ENCODE results near the gene TBRG1. TPM values are rescaled to one million over a fixed set of nuclear protein-coding genes. Genes with fewer than 3 reads are reported as not detected.

The TBRG1 gene
- total RNA-seq, 1 donor from 2014 or later = 30.9 TPM

DNA sequence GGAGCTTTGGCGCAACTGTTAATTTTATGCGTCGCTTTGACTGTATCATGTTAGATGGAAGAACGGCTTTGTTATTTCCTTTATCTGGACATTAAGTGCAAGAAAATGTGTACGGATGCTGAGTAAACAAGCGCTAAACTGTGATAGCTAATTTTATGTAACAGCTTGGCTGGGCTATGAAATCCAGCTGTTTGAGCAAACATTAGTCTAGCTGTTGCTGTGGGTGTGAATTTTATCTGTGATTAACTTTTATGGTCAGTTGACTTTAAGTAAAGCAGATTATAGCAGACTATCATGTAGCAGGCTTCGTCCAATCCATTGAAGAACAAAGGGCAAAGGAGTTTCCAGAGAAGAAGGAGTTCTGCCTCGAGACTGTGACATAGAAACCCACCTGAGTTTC, 38.9 kb upstream of the TBRG1 start:
- Mint-ChIP-seq H3K27ac (no peak overlapping the region), H3K9me3 (no peaks in the 10 kb centered on the region), H3K27me3 (ENCODE audit: low read depth) (peaks cover 23% of the 10 kb centered on the region), H3K36me3 (no peaks in the 10 kb centered on the region), H3K4me1 (no peaks in the 10 kb centered on the region), H3K4me3 (no peak overlapping the region)
- TF ChIP-seq, protein P1, sequence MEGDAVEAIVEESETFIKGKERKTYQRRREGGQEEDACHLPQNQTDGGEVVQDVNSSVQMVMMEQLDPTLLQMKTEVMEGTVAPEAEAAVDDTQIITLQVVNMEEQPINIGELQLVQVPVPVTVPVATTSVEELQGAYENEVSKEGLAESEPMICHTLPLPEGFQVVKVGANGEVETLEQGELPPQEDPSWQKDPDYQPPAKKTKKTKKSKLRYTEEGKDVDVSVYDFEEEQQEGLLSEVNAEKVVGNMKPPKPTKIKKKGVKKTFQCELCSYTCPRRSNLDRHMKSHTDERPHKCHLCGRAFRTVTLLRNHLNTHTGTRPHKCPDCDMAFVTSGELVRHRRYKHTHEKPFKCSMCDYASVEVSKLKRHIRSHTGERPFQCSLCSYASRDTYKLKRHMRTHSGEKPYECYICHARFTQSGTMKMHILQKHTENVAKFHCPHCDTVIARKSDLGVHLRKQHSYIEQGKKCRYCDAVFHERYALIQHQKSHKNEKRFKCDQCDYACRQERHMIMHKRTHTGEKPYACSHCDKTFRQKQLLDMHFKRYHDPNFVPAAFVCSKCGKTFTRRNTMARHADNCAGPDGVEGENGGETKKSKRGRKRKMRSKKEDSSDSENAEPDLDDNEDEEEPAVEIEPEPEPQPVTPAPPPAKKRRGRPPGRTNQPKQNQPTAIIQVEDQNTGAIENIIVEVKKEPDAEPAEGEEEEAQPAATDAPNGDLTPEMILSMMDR (IDR thresholded peaks at IDR 0.05; ENCODE audit: unreplicated experiment) = no peak
- DNase-seq (ENCODE audit: low spot score in 2 of 2, unreplicated experiment in 2 of 2) = no peak

DNA sequence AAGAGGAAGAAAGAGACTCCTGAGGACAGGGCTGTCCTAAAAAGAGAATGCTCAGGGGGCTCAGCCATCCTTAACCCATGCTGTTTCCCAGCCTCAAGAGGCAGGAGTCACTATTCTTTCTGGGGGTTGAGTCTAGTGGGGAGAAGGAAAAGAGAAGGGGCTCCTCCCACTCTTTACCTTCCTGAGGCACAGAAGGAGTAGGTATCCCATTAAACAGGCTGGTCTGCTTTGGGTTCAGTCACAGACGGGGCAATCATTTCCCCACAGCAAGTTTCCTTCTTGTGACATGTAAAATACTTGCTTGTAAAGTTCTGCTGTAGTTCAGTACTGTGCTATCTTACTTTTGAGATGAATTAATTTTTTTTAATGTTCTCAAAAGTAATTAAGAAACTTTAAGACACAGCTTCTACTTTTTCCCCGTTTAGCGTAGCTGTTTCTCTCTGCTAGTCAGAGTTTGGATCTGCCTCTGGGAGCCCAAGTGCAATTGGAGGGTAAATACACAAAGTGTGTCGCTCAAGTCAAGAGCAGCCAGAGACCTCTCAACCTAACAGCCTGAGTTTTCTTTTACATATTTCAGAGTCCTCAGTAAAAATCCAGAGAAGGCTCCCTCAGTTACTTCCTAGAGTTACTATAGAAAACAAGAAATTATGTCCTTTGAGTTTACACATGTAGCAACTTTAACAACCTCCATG, 37.8 kb upstream of the TBRG1 start:
- peaks cover 29% of the 10 kb centered on the region for H3K27me3 Mint-ChIP-seq (ENCODE audit: low read depth)
- H3K36me3 Mint-ChIP-seq = no peaks in the 10 kb centered on the region
- no peak overlapping the region for H3K27ac Mint-ChIP-seq
- H3K4me3 Mint-ChIP-seq = no peak overlapping the region
- DNase-seq (ENCODE audit: low spot score in 2 of 2, unreplicated experiment in 2 of 2) = no peak
- TF ChIP-seq, protein P1 (IDR thresholded peaks at IDR 0.05; ENCODE audit: unreplicated experiment) = no peak
- no peaks in the 10 kb centered on the region for H3K4me1 Mint-ChIP-seq
- H3K9me3 Mint-ChIP-seq = no peaks in the 10 kb centered on the region

GRCh38 chr11:124586238-124586860, 36.3 kb upstream of the TBRG1 start:
- Mint-ChIP-seq H3K4me3 (no peak overlapping the region), H3K36me3 (no peaks in the 10 kb centered on the region), H3K27me3 (ENCODE audit: low read depth) (peaks cover 36% of the 10 kb centered on the region), H3K9me3 (no peaks in the 10 kb centered on the region), H3K4me1 (no peaks in the 10 kb centered on the region), H3K27ac (no peak overlapping the region)
- TF ChIP-seq, protein P1 (IDR thresholded peaks at IDR 0.05; ENCODE audit: unreplicated experiment) = peak; percentile 78
- DNase-seq (ENCODE audit: low spot score in 2 of 2, unreplicated experiment in 2 of 2) = peak; percentile 24 to 65

DNA sequence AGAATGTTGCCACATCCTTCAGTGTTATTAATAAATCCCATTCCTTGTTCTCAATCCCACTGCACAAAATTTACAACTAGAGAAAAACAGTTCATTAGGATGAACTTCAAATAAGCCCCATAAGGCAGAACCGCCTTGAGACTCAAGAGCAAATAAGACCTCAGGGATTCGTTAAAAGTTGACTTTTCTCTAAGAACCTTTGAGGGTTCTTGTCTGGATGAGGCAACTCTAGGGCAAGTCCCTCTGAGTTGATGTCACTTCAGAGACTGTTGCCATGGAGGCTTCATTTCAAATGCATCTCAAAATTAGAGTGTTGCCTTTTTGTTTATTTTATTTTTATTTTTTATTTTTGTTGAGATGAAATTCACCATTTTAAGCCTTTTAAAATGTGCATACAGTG, 31.2 kb upstream of the TBRG1 start:
- peaks cover 48% of the 10 kb centered on the region for H3K27me3 Mint-ChIP-seq (ENCODE audit: low read depth)
- TF ChIP-seq, protein P1 (IDR thresholded peaks at IDR 0.05; ENCODE audit: unreplicated experiment) = no peak
- no peak overlapping the region for H3K4me3 Mint-ChIP-seq
- no peaks in the 10 kb centered on the region for H3K36me3 Mint-ChIP-seq
- H3K4me1 Mint-ChIP-seq = no peaks in the 10 kb centered on the region
- no peak for DNase-seq (ENCODE audit: low spot score in 2 of 2, unreplicated experiment in 2 of 2)
- no peak overlapping the region for H3K27ac Mint-ChIP-seq
- H3K9me3 Mint-ChIP-seq = no peaks in the 10 kb centered on the region

DNA sequence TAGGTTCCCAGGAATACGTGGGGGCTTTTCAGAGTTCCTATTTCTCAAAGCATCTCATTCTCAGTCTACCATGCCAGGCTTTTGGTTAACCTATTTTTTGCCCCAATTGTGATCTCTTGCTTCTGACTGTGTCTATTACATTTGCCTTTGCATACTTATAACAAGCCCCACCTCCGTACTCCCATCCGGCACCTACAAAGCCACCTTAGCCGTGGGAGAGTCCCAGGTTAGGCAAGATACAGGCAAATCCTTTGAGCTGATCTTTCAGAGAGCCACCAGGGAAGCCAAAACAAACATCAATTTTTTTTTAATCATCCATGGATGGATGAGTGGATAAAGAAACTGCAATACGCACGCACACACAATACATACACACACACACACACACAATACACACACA, 30.0 kb upstream of the TBRG1 start:
- Mint-ChIP-seq H3K4me3 (no peak overlapping the region), H3K9me3 (no peaks in the 10 kb centered on the region), H3K27me3 (ENCODE audit: low read depth) (peaks cover 50% of the 10 kb centered on the region), H3K4me1 (no peaks in the 10 kb centered on the region), H3K36me3 (no peaks in the 10 kb centered on the region), H3K27ac (no peak overlapping the region)
- TF ChIP-seq, protein P1 (IDR thresholded peaks at IDR 0.05; ENCODE audit: unreplicated experiment) = no peak
- DNase-seq (ENCODE audit: low spot score in 2 of 2, unreplicated experiment in 2 of 2) = no peak

Measured in mesothelial cell of epicardium (in vitro differentiated cells).